Pons (tissue), 1 donor: ENCODE data around the gene MRGPRX1.
"Not testable (repeated sequence)": the region's sequence is repeated elsewhere in the genome, so short reads cannot be mapped to it uniquely, and the experiment has no call there.

Experiments
- DNase-seq: peaks from one replicate; pipeline ENCODE4 v3.0.0-alpha.2; 2016; ENCODE audit warnings: low spot score

MRGPRX1 gene

GRCh38 chr11:18939314-18939713 is at the start of gene MRGPRX1:
Gene MRGPRX1, minus strand, starts transcription at chr11:18939414. Its CDS starts 4,630 bp downstream, at chr11:18934784.
- DNase-seq: no peak

- no peak for DNase-seq
These were observed 48.4 kb upstream of the MRGPRX1 start for GRCh38 chr11:18987454-18988231.

GRCh38 chr11:18986744-18987143 is 47.5 kb upstream of the MRGPRX1 start:
- DNase-seq: no peak

GRCh38 chr11:18981897-18982296 is 42.7 kb upstream of the MRGPRX1 start:
- no peak for DNase-seq

GRCh38 chr11:18974192-18974591 is 35.0 kb upstream of the MRGPRX1 start:
- DNase-seq: no peak

GRCh38 chr11:18972336-18972735 is 33.1 kb upstream of the MRGPRX1 start:
- DNase-seq: no peak

- DNase-seq: no peak
These were observed 30.5 kb upstream of the MRGPRX1 start for GRCh38 chr11:18969720-18970119.

- DNase-seq: no peak
These were observed 19.2 kb upstream of the MRGPRX1 start for GRCh38 chr11:18958221-18958910.

GRCh38 chr11:18956630-18957029 is 17.4 kb upstream of the MRGPRX1 start:
- DNase-seq: no peak

- DNase-seq: no peak
These were observed 3.1 kb downstream of the MRGPRX1 start for GRCh38 chr11:18936002-18936673.

- DNase-seq: no peak
These were observed 4.9 kb downstream of the MRGPRX1 start for GRCh38 chr11:18934195-18934814.

GRCh38 chr11:18927550-18928322 is 11.5 kb downstream of the MRGPRX1 start:
- no peak for DNase-seq

- DNase-seq: not testable (repeated sequence)
These were observed 13.8 kb downstream of the MRGPRX1 start for GRCh38 chr11:18925426-18925825.

GRCh38 chr11:18912883-18913282 is 26.3 kb downstream of the MRGPRX1 start:
- no peak for DNase-seq

GRCh38 chr11:18907391-18907790 is 31.8 kb downstream of the MRGPRX1 start:
- no peak for DNase-seq

- not testable (repeated sequence) for DNase-seq
These were observed 38.6 kb downstream of the MRGPRX1 start for GRCh38 chr11:18900637-18901036.

GRCh38 chr11:18900151-18900611 is 39.0 kb downstream of the MRGPRX1 start:
- not testable (repeated sequence) for DNase-seq

GRCh38 chr11:18891712-18892111 is 47.5 kb downstream of the MRGPRX1 start:
- DNase-seq: not testable (repeated sequence)

GRCh38 chr11:18890615-18891014 is 48.6 kb downstream of the MRGPRX1 start:
- DNase-seq: no peak
